Keratinocyte (primary cell): ENCODE data around the gene ARID1B. TPM values are rescaled to one million over a fixed set of nuclear protein-coding genes. Genes with fewer than 3 reads are reported as not detected.

Source experiments
- DNase-seq: peaks from one replicate; pipeline ENCODE4 v3.0.0-alpha.2; 2011; ENCODE audit warnings: low read depth, missing footprints, low spot score
- FAIRE-seq: peaks from 2 replicates; lab custom pipeline; 2011; peaks lifted over from hg19 to GRCh38; lab: Jason Lieb, UNC
- H2AFZ ChIP-seq: 2 replicates; pipeline ENCODE4 v1.6.0; 2012; ENCODE audit warnings: low read length, control low read depth, inconsistent platforms; ENCODE audit not compliant: control insufficient read depth
- H3K27ac ChIP-seq: 2 replicates; pipeline ENCODE4 v1.5.1; 2011; ENCODE audit warnings: low read length; ENCODE audit not compliant: control insufficient read depth, insufficient read depth
- H3K27me3 ChIP-seq: 3 replicates; pipeline ENCODE4 v1.6.0; 2011; ENCODE audit warnings: low read length; ENCODE audit not compliant: control insufficient read depth, insufficient read depth; ENCODE audit errors: extremely low read depth
- H3K36me3 ChIP-seq, 2 experiments: 2 replicates in 1 of 2; 3 replicates in 1 of 2; pipeline ENCODE4 v1.5.1; 2011; ENCODE audit warnings: low read length in 2 of 2, mild to moderate bottlenecking in 1 of 2; ENCODE audit not compliant: control insufficient read depth in 2 of 2, insufficient read depth in 2 of 2; ENCODE audit errors: extremely low read depth in 1 of 2
- H3K4me1 ChIP-seq: 3 replicates; pipeline ENCODE4 v1.5.1; 2011; ENCODE audit warnings: low read length; ENCODE audit not compliant: control insufficient read depth, insufficient read depth; ENCODE audit errors: extremely low read depth
- H3K4me2 ChIP-seq: 3 replicates; pipeline ENCODE4 v1.6.0; 2011; ENCODE audit warnings: low read depth, low read length; ENCODE audit not compliant: control insufficient read depth, insufficient read depth; ENCODE audit errors: extremely low read depth
- H3K4me3 ChIP-seq, 3 experiments: fragments of 200-600 bp in 1 of 3; sonication (generic) in 1 of 3; 2 replicates in 2 of 3; 3 replicates in 1 of 3; pipeline ENCODE4 v1.5.1; 2011 to 2016; ENCODE audit warnings: low read length in 3 of 3, mild to moderate bottlenecking in 3 of 3, control low read depth in 2 of 3, inconsistent platforms in 1 of 3, low read depth in 1 of 3, mixed read lengths in 1 of 3, mixed run types in 1 of 3, moderate library complexity in 1 of 3; ENCODE audit not compliant: control insufficient read depth in 2 of 3, insufficient read depth in 2 of 3; ENCODE audit errors: extremely low read depth in 1 of 3
- H3K79me2 ChIP-seq: 2 replicates; pipeline ENCODE4 v1.6.0; 2012; ENCODE audit warnings: low read length; ENCODE audit not compliant: control insufficient read depth, insufficient read depth
- H3K9ac ChIP-seq: 3 replicates; pipeline ENCODE4 v1.6.0; 2011; ENCODE audit warnings: low read length; ENCODE audit not compliant: control insufficient read depth, insufficient read depth; ENCODE audit errors: extremely low read depth
- H3K9me1 ChIP-seq: 3 replicates; pipeline ENCODE4 v1.6.0; 2011; ENCODE audit warnings: low read length; ENCODE audit not compliant: control insufficient read depth, insufficient read depth; ENCODE audit errors: extremely low read depth
- H3K9me3 ChIP-seq: 2 replicates; pipeline ENCODE4 v1.5.1; 2012; ENCODE audit warnings: low read depth, low read length; ENCODE audit not compliant: control insufficient read depth
- H4K20me1 ChIP-seq: 3 replicates; pipeline ENCODE4 v1.6.0; 2011; ENCODE audit warnings: low read length; ENCODE audit not compliant: control insufficient read depth, insufficient read depth; ENCODE audit errors: extremely low read depth
- CTCF ChIP-seq, 3 experiments: IDR thresholded peaks in 1 of 3; conservative IDR thresholded peaks in 1 of 3; optimal IDR thresholded peaks in 1 of 3; 2 replicates in 2 of 3; 3 replicates in 1 of 3; pipeline versions ENCODE3 to v1.5.1; 2011; ENCODE audit warnings: low read length in 3 of 3, mild to moderate bottlenecking in 3 of 3, moderate library complexity in 2 of 3, control low read depth in 1 of 3, inconsistent platforms in 1 of 3; ENCODE audit not compliant: insufficient read depth in 2 of 3; ENCODE audit errors: extremely low read depth in 1 of 3
- EZH2 ChIP-seq: IDR thresholded peaks from one replicate; pipeline ENCODE4 v1.6.1; 2012; ENCODE audit warnings: inconsistent platforms, mild to moderate bottlenecking, low read length, moderate library complexity
- dilution Hi-C: fragments of 300-500 bp; cut with MboI; formaldehyde crosslinking; loops from one replicate; pipeline ENCODE4 v1.7.0; 2020; ENCODE audit warnings: low sequenced_read_pairs; ENCODE audit not compliant: extremely low pct_ligation_motif_present
- polyA plus RNA-seq, 5 experiments: library from polyadenylated mRNA; depleted of rRNA in 3 of 5; stranded (reverse) in 3 of 5; stranded (forward) in 1 of 5; unstranded in 1 of 5; fragments of >200 nt; gene quantifications; 1 replicate in 1 of 5; 2 replicates in 3 of 5; 3 replicates in 1 of 5; pipeline versions ENCODE4 v1.2.1 to v1.2.3, GENCODE V29; 2011 to 2012; ENCODE audit warnings: missing spikeins in 2 of 5, low read depth in 1 of 5, low replicate concordance in 1 of 5

The ARID1B gene
- polyA plus RNA-seq, 1 donor (not counting 4 experiments of a cell fraction or from before 2014, with no cell fraction given): 14.9 TPM

GRCh38 chr6:157116426-157116825 lies 339.2 kb downstream of the ARID1B start:
- TF ChIP-seq EZH2: no peak
- no peak for TF ChIP-seq CTCF (optimal IDR thresholded peaks at IDR 0.05 in 1 of 3, IDR thresholded peaks at IDR 0.05 in 1 of 3, conservative IDR thresholded peaks at IDR 0.05 in 1 of 3; ENCODE audit: extremely low read depth in 1 of 3, insufficient read depth in 2 of 3, low read length in 3 of 3)
- H3K4me2 ChIP-seq: no peak overlapping the region
- no peak for FAIRE-seq
- H3K36me3 ChIP-seq: no peaks in the 10 kb centered on the region
- no peak overlapping the region for H3K9ac ChIP-seq
- no peaks in the 10 kb centered on the region for H3K9me3 ChIP-seq
- H3K27ac ChIP-seq: no peak overlapping the region
- no peak overlapping the region for H3K4me3 ChIP-seq
- no peaks in the 10 kb centered on the region for H3K79me2 ChIP-seq
- H3K4me1 ChIP-seq: peaks cover 9% of the 10 kb centered on the region
- DNase-seq: no peak
- no peak overlapping the region for H2AFZ ChIP-seq
- H3K27me3 ChIP-seq: no peaks in the 10 kb centered on the region
- dilution Hi-C loops: no loop called here
- no peaks in the 10 kb centered on the region for H3K9me1 ChIP-seq
- no peaks in the 10 kb centered on the region for H4K20me1 ChIP-seq

- no peak overlapping the region for H3K9ac ChIP-seq
- H3K9me3 ChIP-seq: no peaks in the 10 kb centered on the region
- H3K4me2 ChIP-seq: no peak overlapping the region
- H3K27ac ChIP-seq: no peak overlapping the region
- H2AFZ ChIP-seq: no peak overlapping the region
- H3K4me3 ChIP-seq: no peak overlapping the region
- DNase-seq (no peak), FAIRE-seq (no peak)
- H3K9me1 ChIP-seq: no peaks in the 10 kb centered on the region
- no peaks in the 10 kb centered on the region for H3K36me3 ChIP-seq
- no peak for TF ChIP-seq EZH2
- no peak for TF ChIP-seq CTCF (optimal IDR thresholded peaks at IDR 0.05 in 1 of 3, IDR thresholded peaks at IDR 0.05 in 1 of 3, conservative IDR thresholded peaks at IDR 0.05 in 1 of 3; ENCODE audit: extremely low read depth in 1 of 3, insufficient read depth in 2 of 3, low read length in 3 of 3)
- no peaks in the 10 kb centered on the region for H3K79me2 ChIP-seq
- peaks cover 9% of the 10 kb centered on the region for H3K4me1 ChIP-seq
- dilution Hi-C loops: no loop called here
- no peaks in the 10 kb centered on the region for H3K27me3 ChIP-seq
- H4K20me1 ChIP-seq: no peaks in the 10 kb centered on the region
These were observed 340.4 kb downstream of the ARID1B start for GRCh38 chr6:157117431-157118095.
